HG03103 (cell line): ENCODE results near the gene RPS6KA5.
A peak's percentile ranks its signal among the peaks of the same experiment; 100 is the strongest.
"Not testable (repeated sequence)": the region's sequence is repeated elsewhere in the genome, so short reads cannot be mapped to it uniquely, and the experiment has no call there.

Source experiments
- ATAC-seq: cut with Tn5 transposase; IDR thresholded peaks from one replicate; pipeline ENCODE4 v1.9.1; 2021; ENCODE audit warnings: low read depth; ENCODE audit not compliant: unreplicated experiment

RPS6KA5 gene

GRCh38 chr14:91060351-91061055 lies at the start of gene RPS6KA5:
Gene RPS6KA5 (minus strand): TSS chr14:91060641. CDS start chr14:91060434, 207 bp downstream.
- peak; percentile 82 for ATAC-seq

GRCh38 chr14:91108941-91109611 lies 48.6 kb upstream of the RPS6KA5 start:
- no peak for ATAC-seq

- ATAC-seq, result no peak
Measured at GRCh38 chr14:91103116-91103515, 42.7 kb upstream of the RPS6KA5 start.

- ATAC-seq, result no peak
Measured at GRCh38 chr14:91100102-91100501, 39.7 kb upstream of the RPS6KA5 start.

GRCh38 chr14:91098591-91098990 lies 38.1 kb upstream of the RPS6KA5 start:
- no peak for ATAC-seq

- ATAC-seq, result not testable (repeated sequence)
Measured at GRCh38 chr14:91097657-91098056, 37.2 kb upstream of the RPS6KA5 start.

GRCh38 chr14:91095178-91095577 lies 34.7 kb upstream of the RPS6KA5 start:
- ATAC-seq, result no peak

- ATAC-seq, result no peak
Measured at GRCh38 chr14:91094772-91095171, 34.3 kb upstream of the RPS6KA5 start.

- ATAC-seq, result not testable (repeated sequence)
Measured at GRCh38 chr14:91093743-91094472, 33.5 kb upstream of the RPS6KA5 start.

- no peak for ATAC-seq
Measured at GRCh38 chr14:91092073-91092472, 31.6 kb upstream of the RPS6KA5 start.

- no peak for ATAC-seq
Measured at GRCh38 chr14:91090743-91091142, 30.3 kb upstream of the RPS6KA5 start.

- no peak for ATAC-seq
Measured at GRCh38 chr14:91089958-91090535, 29.6 kb upstream of the RPS6KA5 start.

GRCh38 chr14:91088585-91089235 lies 28.3 kb upstream of the RPS6KA5 start:
- ATAC-seq, result no peak

GRCh38 chr14:91087470-91087869 lies 27.0 kb upstream of the RPS6KA5 start:
- ATAC-seq, result not testable (repeated sequence)

- no peak for ATAC-seq
Measured at GRCh38 chr14:91084516-91084915, 24.1 kb upstream of the RPS6KA5 start.

- ATAC-seq, result no peak
Measured at GRCh38 chr14:91082282-91082681, 21.8 kb upstream of the RPS6KA5 start.

GRCh38 chr14:91080071-91080470 lies 19.6 kb upstream of the RPS6KA5 start:
- ATAC-seq, result no peak

- peak; percentile 58 for ATAC-seq
Measured at GRCh38 chr14:91078095-91078737, 17.8 kb upstream of the RPS6KA5 start.

GRCh38 chr14:91075553-91075952 lies 15.1 kb upstream of the RPS6KA5 start:
- no peak for ATAC-seq

- ATAC-seq, result no peak
Measured at GRCh38 chr14:91070572-91070971, 10.1 kb upstream of the RPS6KA5 start.
